IMR-90 (cell line): Measurements from ENCODE around the gene CYP11A1.

Source experiments
- CTCF ChIP-seq: conservative IDR thresholded peaks from 2 replicates; pipeline ENCODE4 v1.5.1; 2012; ENCODE audit warnings: mild to moderate bottlenecking, low read depth, low read length, improper control_type of control experiment
- ELK1 ChIP-seq: fragments of 150-350 bp; IDR thresholded peaks from 2 replicates; pipeline ENCODE4 v1.6.1; 2016; ENCODE audit warnings: low read depth, mild to moderate bottlenecking, low read length, moderate library complexity, borderline replicate concordance
- MXI1 ChIP-seq: IDR thresholded peaks from 2 replicates; pipeline ENCODE4 v1.6.1; 2012; ENCODE audit warnings: low read depth, mild to moderate bottlenecking, low read length, moderate library complexity, borderline replicate concordance
- POLR2A ChIP-seq: IDR thresholded peaks from 2 replicates; pipeline ENCODE4 v1.6.1; 2012; ENCODE audit warnings: mild to moderate bottlenecking, low read depth, low read length
- RFX5 ChIP-seq: IDR thresholded peaks from 2 replicates; pipeline ENCODE4 v1.8.0; 2012; ENCODE audit warnings: low read depth, mild to moderate bottlenecking, low read length, moderate library complexity

GRCh38 chr15:74377831-74378766, 10.7 kb upstream of the CYP11A1 start:
- TF ChIP-seq CTCF = no peak
- no peak for TF ChIP-seq RFX5
- TF ChIP-seq MXI1 = no peak
- no peak for TF ChIP-seq POLR2A
- TF ChIP-seq ELK1 = no peak
